ENCODE results near the gene MINDY2. TPM values are rescaled to one million over a fixed set of nuclear protein-coding genes. Genes with fewer than 3 reads are reported as not detected.
"Not testable (repeated sequence)": the region's sequence is repeated elsewhere in the genome, so short reads cannot be mapped to it uniquely, and the experiment has no call there.

The MINDY2 gene
- total RNA-seq, 1 donor from 2014 or later, result 15.5 TPM

DNA sequence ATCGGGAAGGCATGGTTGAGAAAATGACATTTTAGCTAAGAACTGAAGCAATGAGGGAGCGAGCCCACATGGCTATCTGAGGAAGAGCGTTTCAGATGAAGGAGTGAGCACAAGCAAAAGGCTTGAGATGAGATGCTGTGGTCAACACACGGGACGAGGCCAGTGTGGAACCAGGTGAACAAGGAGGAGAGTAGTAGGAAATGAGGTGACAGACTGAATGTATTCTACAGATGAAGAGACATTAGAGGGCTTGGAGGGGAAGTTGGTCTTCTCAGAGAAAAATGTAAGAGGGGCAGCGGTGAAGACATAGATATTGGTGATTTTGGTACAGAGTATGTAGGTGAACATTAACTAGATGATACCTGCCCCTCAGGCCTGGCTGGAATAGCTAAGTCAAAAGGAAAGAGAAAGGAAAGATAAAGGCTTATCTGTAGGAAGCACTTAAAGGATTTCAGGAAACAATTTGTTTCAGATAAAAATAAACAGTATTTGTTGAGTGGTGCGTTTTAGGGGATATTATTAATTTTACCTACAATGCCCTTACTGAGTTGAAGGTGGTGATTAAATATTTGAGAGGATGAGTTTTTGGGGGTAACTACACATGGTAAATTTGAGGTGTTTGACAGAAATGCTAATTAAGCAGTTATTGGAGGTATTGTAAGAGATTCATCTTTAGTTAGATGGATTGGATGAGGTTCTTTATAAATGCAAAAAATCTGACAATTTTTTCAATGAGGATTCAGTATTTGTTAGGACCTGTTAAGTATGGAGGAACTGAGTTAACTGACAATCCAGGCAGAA is 105.4 kb downstream of the MINDY2 start:
- no peaks in the 10 kb centered on the region for H3K4me1 ChIP-seq
- peaks cover 0 to 40% of the 10 kb centered on the region in 2 donors for H3K36me3 ChIP-seq
- intact Hi-C loops (cut with DNase I), result no loop called here
- H3K27ac ChIP-seq, result no peak overlapping the region
- DNase-seq (ENCODE audit: extremely low spot score in 2 of 2), result no peak
- H3K9me3 ChIP-seq, result no peaks in the 10 kb centered on the region
- no peaks in the 10 kb centered on the region for H3K27me3 ChIP-seq
- H3K4me3 ChIP-seq, result no peak overlapping the region
- TF ChIP-seq POLR2AphosphoS5 (IDR thresholded peaks at IDR 0.05; ENCODE audit: insufficient read depth in 1 of 2, low read depth in 1 of 2) (no peak), POLR2A (IDR thresholded peaks at IDR 0.05) (no peak)
- TF ChIP-seq, protein P1, sequence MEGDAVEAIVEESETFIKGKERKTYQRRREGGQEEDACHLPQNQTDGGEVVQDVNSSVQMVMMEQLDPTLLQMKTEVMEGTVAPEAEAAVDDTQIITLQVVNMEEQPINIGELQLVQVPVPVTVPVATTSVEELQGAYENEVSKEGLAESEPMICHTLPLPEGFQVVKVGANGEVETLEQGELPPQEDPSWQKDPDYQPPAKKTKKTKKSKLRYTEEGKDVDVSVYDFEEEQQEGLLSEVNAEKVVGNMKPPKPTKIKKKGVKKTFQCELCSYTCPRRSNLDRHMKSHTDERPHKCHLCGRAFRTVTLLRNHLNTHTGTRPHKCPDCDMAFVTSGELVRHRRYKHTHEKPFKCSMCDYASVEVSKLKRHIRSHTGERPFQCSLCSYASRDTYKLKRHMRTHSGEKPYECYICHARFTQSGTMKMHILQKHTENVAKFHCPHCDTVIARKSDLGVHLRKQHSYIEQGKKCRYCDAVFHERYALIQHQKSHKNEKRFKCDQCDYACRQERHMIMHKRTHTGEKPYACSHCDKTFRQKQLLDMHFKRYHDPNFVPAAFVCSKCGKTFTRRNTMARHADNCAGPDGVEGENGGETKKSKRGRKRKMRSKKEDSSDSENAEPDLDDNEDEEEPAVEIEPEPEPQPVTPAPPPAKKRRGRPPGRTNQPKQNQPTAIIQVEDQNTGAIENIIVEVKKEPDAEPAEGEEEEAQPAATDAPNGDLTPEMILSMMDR (IDR thresholded peaks at IDR 0.05), result no peak

DNA sequence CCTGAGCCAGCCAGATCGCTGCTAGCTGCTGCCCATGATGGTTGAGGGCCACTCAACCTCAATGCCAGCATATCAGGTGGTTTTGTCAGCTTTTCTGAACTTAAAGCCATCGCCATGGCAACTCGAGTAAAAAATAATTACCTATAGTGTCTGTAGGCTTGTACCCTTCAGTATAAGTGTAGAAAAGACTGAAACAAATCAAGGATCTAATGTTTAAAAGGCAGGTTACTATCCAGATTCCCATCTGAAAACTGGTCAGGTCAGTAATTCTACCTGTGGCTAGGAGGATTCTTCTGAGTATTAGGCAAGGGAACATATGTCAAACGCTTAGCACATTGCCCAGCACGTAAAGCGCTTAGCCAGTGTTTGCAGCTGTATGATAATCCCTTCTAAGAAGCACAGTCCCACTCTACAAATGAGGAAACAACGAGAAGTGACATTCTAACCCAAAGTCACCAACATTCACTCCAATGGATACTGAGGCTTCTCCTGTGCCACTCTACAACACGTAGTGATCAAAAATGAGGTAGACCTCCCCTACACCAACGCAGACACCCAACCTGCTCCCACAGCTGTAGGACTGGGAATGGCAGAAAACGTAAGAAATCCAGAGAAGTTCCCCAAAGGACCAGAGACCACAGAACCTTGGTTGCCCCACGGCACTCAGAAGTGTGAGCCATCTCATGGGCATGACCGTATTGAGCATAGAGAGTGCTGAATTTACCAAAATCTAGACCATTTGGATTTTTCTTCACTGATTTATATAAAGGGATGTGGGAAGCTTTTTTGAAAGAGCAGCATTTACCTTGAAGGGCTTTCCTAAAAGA is 107.1 kb downstream of the MINDY2 start:
- intact Hi-C loops (cut with DNase I), result no loop called here
- Histone ChIP-seq H3K4me1 (no peaks in the 10 kb centered on the region), H3K4me3 (no peak overlapping the region), H3K27me3 (no peaks in the 10 kb centered on the region), H3K27ac (no peak overlapping the region), H3K9me3 (no peaks in the 10 kb centered on the region), H3K36me3 (peaks cover 0 to 57% of the 10 kb centered on the region in 2 donors)
- no peak for DNase-seq (ENCODE audit: extremely low spot score in 2 of 2)
- TF ChIP-seq POLR2A (IDR thresholded peaks at IDR 0.05) (no peak), POLR2AphosphoS5 (IDR thresholded peaks at IDR 0.05; ENCODE audit: insufficient read depth in 1 of 2, low read depth in 1 of 2) (no peak)
- TF ChIP-seq, protein P1 (IDR thresholded peaks at IDR 0.05), result no peak

DNA sequence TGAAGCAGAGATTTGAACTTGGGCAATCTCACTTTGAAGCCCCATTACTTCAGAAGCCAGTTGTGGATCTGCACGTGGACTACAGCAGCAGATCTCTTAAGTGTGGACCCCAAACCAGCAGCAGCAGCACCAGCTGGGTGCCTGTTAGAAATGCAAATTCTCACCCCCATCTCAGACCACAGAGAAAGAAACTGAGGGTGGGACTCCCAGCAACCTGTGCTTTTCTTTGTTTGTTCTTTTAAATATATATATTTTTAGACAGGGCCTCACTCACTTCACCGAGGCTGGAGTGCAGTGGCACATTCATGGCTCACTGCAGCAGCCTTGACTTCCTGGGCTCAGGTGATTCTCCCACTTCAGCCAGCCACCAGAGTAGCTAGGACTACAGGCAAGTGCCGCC is 109.2 kb downstream of the MINDY2 start:
- no peak for TF ChIP-seq POLR2AphosphoS5 (IDR thresholded peaks at IDR 0.05; ENCODE audit: insufficient read depth in 1 of 2, low read depth in 1 of 2)
- TF ChIP-seq, protein P1 (IDR thresholded peaks at IDR 0.05), result no peak
- TF ChIP-seq POLR2A (IDR thresholded peaks at IDR 0.05), result no peak
- H3K27ac ChIP-seq, result no peak overlapping the region
- H3K4me3 ChIP-seq, result no peak overlapping the region
- H3K4me1 ChIP-seq, result no peaks in the 10 kb centered on the region
- intact Hi-C loops (cut with DNase I), result no loop called here
- H3K36me3 ChIP-seq, result peaks cover 0 to 78% of the 10 kb centered on the region in 2 donors
- no peaks in the 10 kb centered on the region for H3K27me3 ChIP-seq
- DNase-seq (ENCODE audit: extremely low spot score in 2 of 2), result no peak
- no peaks in the 10 kb centered on the region for H3K9me3 ChIP-seq

DNA sequence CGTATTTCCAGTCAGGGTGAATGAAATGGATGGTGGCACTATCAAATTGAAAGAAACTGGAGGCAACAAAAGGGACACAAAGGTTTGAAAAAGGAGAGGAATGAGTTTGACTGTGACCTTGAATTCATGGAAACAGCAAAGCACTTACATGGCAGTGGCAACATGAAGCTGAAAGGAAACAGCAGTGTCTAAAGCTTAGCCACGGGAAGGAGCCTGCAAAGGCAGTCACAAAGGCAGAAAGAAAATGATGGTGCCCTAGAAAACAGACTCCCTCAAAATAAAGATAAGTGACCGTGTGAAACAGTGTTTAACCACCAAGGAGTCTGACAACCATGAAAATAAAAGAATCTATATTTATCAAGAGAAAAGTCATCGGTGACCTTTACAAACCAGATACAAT is 111.1 kb downstream of the MINDY2 start:
- H3K36me3 ChIP-seq, result peaks cover 0 to 94% of the 10 kb centered on the region in 2 donors
- no peaks in the 10 kb centered on the region for H3K27me3 ChIP-seq
- TF ChIP-seq POLR2AphosphoS5 (IDR thresholded peaks at IDR 0.05; ENCODE audit: insufficient read depth in 1 of 2, low read depth in 1 of 2), result no peak
- TF ChIP-seq, protein P1 (IDR thresholded peaks at IDR 0.05), result no peak
- no peak for TF ChIP-seq POLR2A (IDR thresholded peaks at IDR 0.05)
- DNase-seq (ENCODE audit: extremely low spot score in 2 of 2), result no peak
- no peak overlapping the region for H3K27ac ChIP-seq
- H3K4me3 ChIP-seq, result no peak overlapping the region
- intact Hi-C loops (cut with DNase I), result no loop called here
- no peaks in the 10 kb centered on the region for H3K4me1 ChIP-seq
- no peaks in the 10 kb centered on the region for H3K9me3 ChIP-seq

DNA sequence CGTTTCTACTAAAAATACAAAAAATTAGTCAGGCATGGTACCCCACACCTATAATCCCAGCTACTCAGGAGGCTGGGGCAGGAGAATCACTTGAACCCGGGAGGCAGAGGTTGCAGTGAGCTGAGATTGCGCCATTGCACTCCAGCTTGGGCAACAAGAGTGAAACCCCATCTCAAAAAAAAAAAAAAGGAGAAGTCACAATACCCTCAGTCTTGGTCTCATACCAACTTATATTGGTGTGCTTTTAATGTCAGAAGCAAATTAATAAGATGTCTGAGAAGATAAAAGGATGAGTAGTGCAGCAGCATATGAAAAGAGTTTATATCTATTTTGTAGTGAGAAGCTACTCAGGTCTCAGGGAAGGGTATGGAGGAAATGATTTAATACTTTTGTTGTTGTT is 112.8 kb downstream of the MINDY2 start:
- H3K9me3 ChIP-seq; intact Hi-C loops (cut with DNase I); H3K4me1 ChIP-seq; H3K4me3 ChIP-seq; H3K27me3 ChIP-seq; H3K27ac ChIP-seq; DNase-seq (ENCODE audit: extremely low spot score in 2 of 2): not testable (repeated sequence)
- H3K36me3 ChIP-seq, result peaks cover 0 to 100% of the 10 kb centered on the region in 2 donors
